Measurements from ENCODE around the gene PWP2.
"Not testable (repeated sequence)": the region's sequence is repeated elsewhere in the genome, so short reads cannot be mapped to it uniquely, and the experiment has no call there.

The PWP2 gene

DNA sequence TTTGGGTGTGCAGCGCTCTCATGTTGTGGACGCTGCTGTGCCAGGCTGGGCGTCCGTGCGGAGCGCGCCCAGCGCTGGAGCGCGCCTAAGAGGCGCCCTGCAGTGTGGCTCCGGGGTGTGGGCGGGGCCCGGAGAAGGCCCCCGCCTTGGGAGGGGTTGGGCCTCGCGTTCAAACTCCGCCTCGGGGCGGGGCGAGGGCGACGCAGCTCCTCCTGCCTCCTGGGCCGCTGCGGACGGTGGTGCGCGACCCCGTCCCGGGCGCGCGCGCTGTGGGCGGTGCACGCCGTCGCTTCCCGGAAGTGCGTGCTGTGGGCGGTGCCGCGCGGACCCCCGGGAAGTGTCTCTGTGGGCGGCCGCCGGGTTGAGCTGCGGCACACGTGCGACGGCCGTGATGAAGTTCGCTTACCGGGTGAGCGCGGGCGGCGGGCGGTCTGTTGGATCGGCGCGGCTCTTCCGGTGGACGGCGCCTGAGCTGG lies at the start of gene PWP2:
Gene PWP2 (plus strand): TSS at position 374 of the 476 bp plus-strand sequence. CDS start 18 bp downstream, at position 392.
- DNase-seq, result not testable (repeated sequence)

DNA sequence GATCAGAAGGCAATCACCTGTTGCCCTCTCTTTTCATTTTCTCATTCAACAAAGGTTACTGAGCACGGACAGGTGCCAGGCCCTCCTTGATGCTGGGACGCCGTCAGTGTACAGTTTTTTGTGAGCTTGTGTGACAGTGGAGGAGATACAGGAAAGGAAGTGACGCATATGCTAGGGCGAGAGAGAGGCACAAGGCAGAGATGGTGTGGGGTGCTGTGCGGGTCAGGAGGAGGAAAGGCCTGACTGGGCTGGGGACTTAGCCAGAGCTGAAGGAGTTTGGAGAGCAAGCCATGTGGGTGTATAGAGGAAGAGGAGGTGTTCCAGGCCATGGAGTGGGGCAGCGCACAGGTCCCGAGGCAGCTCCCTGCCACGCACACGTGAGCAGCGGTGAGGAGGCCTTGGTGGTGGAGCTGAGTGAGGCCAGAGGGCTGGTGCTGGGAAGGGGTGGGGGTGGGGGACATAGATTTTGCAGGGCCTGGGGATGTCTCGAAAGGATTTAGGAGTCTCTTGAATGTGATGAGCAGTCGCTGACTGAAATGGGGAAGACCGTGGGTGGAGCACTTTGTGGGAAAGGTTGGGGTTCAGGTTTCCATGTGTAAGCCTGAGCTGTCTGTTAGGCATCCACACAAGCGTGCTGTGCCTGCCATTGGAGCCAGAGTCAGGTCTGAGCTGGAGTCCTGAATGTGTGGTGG lies 49.1 kb upstream of the PWP2 start:
- no peak for DNase-seq

DNA sequence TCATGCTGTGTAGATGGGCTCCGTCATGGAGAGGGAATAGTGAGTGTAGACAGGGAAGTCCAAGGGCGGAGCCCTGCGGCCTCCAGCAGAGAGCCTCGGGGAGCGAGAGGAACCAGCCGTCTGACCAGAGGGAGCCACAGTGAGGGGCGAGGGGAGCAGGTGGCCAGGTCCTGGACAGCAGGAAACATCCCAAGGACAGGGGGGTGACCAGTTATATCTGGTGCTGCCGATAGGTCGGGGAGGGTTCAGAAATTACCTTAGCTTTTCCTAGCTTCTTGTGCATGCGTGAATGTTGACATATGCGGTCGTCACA lies 48.6 kb upstream of the PWP2 start:
- no peak for DNase-seq

DNA sequence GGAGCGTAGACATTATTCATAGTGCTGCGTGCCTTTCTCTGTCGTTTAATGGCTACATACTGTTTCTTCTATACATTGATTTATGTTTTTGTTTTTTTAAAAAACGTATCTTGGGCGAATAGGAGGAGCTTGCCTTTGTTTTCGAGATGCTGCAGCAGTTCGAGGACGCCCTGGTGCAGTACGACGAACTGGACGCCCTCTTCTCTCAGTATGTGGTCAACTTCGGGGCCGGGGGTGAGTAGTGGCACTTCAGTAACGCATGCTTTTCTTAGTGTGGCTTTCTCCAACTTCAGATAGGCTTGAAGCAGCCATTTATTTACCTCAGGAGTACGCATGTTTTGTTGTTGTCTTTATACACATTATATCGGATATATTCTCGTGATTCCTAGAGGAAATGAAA lies 48.2 kb upstream of the PWP2 start:
- no peak for DNase-seq

DNA sequence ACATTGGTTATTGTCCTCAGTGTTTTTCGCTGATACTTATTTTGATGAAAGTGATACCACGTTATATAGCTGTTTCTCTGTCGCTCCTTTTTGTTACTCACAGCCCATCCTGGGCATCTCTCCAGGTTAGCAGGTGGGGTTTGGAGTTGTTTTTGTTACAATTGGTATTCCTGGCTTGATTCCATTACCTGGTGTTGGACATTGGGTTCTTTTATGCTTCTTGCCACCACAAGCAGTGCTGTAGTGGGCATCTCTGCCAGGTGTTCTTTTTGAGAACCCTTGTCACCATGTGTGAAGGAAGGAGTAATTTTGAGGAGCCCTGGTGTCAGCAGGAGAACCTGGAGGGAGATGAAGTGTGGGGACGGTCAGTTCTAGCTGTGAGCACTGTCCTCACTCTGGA lies 47.5 kb upstream of the PWP2 start:
- no peak for DNase-seq

DNA sequence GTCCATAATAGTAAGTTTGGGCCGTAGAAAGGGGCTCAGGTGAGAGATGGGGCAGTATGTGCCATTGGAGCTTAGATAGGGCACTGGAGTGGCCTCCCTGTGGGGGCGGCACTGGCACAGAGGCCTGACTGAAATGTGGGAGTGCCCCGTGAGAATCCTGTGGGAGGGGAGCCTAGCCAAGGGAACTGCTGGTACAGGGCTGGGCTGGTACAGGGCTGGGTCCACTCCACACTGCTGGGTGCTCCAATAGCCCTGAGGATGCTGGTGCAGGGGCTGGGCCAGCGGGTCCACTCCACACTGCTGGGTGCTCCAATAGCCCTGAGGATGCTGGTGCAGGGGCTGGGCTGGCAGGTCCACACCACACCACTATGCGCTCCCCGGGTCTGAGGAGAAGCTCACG lies 44.8 kb upstream of the PWP2 start:
- no peak for DNase-seq

DNA sequence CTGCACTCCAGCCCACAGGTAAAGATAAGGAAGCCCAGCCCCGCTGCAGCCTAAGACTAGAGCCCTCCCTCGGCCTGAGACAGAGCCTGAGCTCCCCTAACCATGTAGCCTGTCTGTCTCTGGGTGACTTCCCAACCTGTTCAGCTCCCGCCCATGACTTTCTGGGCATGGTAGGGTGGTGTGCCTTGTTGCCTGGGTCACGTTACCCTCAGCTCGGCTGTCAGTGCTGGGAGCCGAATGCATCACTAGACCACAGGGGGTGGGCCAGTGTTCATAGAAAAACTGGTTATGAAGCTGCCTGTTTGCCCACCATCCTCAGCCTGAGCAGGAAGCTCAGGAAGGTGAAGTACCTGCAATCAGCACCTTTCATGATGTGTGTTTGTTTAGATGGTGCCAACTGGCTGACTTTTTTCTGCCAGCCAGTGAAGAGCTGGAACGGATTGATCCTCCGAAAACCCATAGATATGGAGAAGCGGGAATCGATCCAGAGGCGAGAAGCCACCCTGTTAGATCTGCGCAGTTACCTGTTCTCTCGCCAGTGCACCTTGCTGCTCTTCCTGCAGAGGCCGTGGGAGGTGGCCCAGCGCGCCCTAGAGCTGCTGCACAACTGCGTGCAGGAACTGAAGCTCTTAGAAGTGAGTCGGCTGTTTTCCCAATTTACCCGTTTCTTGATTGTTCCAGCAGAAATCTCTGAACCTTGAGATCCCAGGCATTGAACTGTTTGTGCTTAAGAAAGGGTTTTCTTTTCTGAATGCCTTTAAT lies 43.9 kb upstream of the PWP2 start:
- no peak for DNase-seq

DNA sequence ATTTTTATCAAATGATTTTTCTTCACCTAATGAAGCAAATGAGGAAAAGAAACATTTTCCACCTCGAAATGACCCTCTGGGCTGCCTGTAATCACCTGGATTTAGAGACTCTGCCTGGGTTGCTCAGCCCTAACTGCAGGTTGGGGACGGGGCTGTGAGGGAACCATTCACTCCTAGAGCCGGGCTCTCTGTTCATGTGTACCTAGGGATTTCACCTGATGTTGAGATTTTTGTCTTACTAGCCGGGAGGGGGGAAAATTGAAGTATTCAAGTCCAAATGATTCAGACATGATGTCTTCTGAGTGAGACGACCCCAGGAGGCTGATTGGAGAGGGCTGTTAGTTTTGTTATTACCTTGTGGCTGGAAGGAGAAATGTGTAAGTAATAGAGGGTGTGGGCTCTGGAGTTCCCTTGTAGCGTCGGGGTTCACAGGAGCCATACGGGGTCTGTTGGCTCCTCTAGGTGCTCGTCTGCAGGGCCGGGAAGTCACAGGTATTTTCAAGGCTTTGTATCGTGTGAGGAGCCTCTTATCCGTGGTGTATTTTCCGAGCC lies 42.3 kb upstream of the PWP2 start:
- DNase-seq, result no peak

DNA sequence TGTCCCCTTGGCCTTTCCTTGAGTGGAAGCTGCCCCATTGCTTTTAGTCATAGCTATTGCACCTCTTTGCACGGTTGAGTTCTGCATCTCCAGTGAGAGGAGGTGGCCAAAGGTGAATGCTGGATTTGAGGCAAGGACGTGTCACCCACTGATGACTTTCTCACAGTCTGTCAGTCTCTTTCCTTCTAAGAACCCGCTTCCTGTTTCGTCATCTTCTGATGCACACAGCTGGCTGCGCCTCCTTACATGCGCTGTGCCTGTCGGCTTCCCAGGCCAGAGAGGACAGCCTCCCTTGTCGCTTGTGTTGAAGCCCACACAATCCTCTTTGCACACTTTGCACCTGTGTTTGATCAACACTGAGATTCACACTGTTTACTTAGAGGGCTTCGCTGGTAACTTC lies 41.8 kb upstream of the PWP2 start:
- DNase-seq, result no peak

DNA sequence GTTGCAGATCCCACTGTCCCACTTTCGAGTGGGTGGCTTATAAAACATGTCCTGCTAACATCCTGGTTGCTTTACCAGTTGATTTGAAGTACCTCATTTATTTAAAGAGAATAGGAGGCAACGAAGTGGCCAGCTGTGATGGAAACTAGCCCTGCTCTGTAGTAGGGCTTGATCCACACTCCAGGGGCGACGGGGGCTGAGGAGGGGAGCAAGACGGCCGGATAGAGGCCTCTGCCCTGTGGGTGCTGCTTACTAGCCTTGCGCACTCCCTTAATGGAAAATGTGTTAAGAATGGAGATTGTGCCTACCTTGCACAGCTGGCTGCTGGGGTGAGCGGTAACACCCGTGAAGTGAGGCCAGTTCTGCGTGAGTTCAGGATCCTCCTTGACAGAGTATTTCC lies 41.1 kb upstream of the PWP2 start:
- no peak for DNase-seq

DNA sequence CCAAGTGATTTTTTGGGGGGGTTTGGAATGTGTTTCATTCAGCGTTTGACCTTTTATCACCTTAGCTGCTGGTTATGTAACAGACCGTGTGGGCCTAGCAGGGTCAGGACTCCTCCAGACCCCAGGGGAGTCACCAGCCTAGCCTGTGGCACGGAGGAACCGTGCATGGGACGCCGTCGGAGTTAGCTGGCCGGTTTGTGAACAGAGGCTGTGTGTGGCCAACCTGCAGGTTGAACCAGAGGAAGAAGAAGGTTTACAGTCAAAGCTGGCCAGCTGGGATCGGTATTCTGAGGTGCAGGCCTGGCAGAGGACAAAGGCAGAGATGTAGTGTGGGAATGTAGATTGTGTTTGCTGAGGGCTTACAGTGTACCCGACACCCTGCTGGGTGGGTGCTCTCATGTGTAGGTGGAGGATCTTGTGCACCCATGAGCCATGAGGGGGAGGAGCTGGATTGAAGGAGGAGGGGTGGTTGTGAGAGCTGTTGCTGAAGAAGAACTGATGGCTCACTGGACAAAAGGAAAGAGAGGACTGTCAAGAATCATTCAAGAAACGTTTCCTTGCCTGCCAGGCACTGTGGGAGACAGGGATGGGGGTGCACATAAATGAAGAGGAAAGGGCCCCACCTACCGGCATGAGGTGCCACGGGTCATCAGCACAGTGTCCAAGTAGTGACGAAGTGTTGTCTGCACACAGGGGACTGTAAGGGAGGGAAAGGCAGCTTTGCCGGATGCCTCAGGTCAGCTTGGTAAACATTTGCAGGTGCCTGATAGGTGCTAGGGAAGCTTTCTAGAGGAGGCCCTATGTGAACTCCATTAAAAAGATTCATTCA lies 40.0 kb upstream of the PWP2 start:
- DNase-seq, result no peak

DNA sequence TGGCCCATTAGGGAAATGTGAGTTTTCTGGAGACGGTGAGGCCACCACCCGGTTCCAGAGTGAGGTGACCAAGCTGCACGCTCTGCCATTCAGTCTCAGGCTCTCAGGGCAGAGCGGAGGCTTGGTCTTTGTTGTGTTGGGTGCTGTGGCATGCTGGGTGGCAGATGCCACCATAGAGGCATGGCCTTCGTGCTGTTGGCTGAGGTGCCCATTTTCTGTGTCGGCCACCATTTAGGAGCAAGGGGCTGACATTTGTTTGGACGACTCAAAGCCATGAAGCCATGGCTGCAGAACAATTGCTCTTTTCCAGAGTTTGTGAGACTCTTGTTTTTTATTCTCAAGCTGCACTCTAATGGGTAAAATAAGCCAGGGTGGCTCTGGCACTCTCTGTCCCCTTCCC lies 36.8 kb upstream of the PWP2 start:
- no peak for DNase-seq

DNA sequence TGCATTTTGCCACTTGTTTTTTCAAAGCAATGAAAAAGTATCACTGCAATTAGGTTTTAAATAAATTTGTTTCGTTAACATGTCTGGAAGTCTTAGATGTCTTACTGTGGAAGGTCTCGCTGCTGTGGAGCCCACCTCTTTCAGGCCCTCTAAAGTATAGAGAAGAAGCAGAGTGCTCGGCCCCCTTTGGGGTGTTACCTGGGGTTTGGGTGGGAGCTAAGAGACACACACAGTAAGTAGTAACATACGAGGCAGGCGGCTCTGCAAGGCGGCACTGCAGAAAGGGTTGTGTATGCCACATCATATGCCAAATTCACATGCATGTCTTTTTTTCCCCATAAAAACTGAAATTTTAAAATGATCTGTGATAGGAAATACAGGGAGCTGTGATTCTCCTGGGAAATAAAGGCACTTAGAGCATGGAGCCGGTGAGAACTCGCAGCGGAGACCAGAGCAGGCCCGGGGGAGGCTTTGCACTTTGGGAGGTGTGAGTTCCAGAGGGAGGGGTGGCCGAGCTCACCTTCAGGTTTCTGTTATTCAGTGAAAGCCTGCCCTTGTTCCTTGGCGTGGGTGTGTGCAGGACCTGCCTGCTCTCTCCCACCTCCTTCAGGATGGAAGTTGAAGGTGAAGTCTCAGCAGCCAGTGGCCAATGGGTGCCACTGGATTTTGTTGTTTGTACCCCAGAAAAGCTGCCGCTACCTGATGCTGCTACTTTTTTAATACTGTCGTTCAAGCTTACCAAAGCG lies 35.7 kb upstream of the PWP2 start:
- no peak for DNase-seq

DNA sequence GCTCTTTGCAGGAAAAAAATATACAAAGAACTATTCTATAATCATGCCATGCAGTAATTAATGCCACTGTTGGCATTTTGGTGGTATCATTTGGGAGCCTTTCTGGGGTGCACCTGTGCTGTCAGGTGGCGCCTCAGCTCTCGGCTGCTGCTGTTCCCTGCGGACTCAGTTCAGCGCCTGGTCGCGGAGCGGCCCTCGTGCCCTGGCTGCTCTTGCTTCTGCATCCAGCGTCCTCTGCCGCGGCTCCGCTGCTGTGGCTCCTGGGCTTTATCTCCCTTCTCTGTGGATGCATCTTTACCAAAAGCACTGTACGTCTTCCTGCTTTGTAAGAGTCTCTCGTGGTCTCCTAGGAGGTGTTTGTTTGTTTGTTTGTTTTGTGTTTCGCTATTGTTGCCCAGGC lies 35.1 kb upstream of the PWP2 start:
- no peak for DNase-seq

DNA sequence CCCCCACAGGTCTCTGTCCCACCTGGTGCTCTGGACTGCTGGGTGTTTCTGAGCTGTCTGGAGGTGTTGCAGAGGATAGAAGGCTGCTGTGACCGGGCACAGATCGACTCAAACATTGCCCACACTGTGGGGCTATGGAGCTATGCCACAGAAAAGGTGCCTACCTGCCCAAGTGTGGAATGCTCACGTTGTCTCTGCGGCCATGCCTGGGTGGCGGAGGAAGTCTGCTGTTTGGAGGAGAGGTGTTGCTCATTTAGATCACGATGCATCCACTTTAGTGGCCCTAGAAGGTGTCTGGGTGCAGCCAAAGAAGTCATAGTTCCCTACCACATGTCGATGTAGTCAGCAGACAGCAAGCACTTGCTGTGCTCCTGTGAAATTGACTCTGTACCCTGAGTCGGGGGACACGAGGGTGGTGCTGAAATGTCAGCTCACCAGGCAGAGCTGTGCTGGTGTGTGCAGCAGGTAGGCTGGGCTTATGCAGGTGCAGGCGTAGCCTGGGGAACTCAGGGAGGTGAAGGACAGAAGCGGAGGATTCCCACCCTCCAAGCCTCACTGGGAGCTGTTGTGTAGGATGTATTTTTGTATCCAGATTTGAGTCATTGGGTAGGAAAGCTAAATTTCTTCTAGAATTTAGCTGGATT lies 32.8 kb upstream of the PWP2 start:
- DNase-seq, result no peak

DNA sequence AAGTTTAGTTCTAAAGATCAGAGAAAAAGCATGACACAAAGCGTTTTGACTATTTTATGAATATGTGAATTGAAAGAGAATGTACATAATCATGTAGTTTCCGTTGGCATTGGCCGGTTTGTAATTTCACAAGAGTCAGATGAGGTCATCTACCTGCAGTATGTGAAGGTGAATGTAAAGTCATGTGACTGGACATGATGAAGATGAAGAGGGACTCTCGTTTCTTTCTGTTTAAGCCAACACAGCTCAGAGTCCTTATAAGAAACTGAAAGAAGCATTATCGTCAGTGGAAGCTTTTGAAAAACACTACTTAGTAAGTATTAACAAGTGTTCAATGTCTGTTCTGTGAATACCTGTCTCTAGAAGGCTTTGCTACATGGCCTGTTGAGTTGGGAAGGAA lies 30.9 kb upstream of the PWP2 start:
- DNase-seq, result no peak

DNA sequence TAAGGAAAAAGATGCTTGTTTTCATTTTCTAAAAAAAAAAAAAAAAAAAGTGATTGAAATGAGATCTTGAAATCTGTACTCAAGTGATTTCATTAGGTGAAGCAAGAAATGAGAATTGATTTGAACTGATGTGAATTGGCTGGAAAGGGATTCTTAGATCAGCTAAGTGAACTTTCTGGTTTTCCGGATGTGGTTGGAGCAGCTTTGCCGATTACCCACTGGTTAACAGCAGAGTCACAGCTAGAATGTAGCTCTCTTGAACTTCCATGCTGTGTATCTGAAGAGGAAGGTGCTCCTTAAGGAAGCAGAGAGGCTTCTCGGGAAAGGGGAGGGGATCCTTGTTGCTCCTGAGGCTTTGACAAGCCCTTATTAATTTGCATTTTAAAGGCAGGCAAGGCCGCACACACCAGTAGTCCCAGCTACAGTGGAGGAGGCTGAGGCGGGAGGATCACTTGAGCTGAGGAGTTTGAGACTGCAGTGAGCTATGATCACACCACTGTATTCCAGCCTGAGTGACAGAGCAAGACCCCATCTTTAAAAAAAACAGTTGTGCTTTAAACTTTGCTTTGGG lies 28.7 kb upstream of the PWP2 start:
- DNase-seq, result no peak

DNA sequence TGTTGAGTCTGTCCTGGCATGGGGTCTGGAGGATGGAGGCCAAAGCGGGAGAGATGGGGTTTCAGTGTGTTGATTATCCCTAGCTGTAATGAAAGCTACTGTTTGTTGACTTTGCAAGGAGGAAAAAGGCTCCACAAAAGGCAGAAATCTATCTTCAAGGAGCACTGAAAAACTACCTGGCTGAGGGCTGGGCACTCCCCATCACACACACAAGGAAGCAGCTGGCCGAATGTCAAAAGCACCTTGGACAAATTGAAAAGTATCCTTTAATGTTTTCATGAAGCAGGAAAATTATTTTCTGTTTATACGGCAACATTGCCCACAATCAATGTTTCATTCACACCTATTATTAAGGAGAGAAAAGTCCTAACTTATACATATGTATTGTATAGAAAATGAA lies 27.8 kb upstream of the PWP2 start:
- DNase-seq, result no peak

DNA sequence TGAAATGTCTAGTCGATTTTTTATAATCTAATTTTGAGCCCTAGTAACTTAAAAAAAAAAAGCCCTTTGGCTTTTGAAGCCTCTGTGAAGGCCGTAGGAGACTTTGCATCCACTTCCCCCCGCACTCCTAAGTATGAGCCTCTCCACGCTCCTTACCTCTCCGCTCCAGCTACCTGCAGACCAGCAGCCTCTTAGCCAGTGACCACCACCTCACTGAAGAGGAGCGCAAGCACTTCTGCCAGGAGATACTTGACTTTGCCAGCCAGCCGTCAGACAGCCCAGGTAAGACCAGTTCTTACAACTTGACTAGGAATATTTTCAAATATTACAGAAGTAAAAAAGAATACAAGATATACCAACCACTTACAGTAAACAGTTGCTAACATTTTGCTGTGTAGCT lies 27.4 kb upstream of the PWP2 start:
- no peak for DNase-seq

DNA sequence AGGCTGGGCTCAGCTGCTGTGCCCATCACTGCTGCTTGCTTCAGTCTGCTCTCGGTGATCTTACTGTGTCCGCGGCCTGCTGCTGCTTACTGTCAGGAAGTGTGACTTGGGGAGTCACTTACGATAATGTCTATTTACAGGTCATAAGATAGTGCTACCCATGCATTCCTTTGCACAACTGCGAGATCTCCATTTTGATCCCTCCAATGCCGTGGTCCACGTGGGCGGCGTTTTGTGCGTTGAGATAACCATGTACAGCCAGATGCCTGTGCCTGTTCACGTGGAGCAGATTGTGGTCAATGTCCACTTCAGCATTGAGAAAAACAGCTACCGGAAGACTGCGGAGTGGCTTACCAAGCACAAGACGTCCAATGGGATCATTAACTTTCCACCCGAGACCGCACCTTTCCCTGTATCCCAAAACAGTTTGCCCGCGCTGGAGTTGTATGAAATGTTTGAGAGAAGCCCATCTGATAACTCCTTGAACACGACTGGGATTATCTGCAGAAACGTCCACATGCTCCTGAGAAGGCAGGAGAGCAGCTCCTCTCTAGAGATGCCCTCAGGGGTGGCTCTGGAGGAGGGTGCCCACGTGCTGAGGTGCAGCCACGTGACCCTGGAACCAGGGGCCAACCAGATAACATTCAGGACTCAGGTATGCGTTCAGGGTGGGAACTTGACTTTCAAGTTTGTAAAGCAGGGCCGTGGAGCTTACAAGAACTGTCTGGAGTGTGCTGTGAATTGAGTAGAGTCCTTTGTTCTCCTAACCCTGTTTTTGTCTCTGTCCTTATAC lies 24.4 kb upstream of the PWP2 start:
- DNase-seq, result no peak
